ENCODE results near the gene DLGAP1.

DNA sequence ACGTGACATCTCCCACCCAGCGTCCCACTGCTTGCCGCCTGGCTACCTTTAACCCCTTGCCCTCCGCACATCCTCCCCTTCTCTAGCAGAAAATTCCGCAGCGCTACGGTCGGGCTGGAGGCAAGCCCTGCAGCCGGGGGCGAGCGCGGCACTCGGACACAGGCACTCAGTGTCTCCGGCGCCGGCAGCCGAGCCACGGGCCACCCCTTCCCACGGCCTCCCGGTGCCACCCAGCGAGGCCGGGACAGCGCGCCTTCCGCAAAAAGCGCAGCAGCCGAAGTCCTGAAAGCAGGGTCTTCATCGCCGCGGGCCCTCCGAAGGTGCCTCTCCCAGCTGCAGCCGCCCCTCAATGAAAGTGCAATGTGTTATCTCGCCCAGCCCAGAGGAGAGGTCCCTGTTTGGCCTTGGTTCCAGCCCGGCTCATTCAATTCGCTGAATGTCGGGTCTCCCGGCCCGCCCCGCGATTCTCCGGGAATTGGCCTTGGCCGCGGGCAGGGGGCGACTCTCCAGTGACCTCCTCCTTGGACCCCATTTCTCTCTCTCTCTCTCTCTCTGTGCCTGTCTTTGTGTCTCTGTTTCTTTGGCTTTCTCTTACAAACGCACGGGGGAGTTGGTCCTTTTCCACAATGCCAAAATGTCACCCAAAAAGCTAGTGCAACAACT lies 1.1 kb downstream of the DLGAP1 start:
- TF ChIP-seq, protein P1, sequence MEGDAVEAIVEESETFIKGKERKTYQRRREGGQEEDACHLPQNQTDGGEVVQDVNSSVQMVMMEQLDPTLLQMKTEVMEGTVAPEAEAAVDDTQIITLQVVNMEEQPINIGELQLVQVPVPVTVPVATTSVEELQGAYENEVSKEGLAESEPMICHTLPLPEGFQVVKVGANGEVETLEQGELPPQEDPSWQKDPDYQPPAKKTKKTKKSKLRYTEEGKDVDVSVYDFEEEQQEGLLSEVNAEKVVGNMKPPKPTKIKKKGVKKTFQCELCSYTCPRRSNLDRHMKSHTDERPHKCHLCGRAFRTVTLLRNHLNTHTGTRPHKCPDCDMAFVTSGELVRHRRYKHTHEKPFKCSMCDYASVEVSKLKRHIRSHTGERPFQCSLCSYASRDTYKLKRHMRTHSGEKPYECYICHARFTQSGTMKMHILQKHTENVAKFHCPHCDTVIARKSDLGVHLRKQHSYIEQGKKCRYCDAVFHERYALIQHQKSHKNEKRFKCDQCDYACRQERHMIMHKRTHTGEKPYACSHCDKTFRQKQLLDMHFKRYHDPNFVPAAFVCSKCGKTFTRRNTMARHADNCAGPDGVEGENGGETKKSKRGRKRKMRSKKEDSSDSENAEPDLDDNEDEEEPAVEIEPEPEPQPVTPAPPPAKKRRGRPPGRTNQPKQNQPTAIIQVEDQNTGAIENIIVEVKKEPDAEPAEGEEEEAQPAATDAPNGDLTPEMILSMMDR (IDR thresholded peaks at IDR 0.05): no peak
- TF ChIP-seq POLR2AphosphoS5 (IDR thresholded peaks at IDR 0.05): no peak
- TF ChIP-seq POLR2A (IDR thresholded peaks at IDR 0.05): no peak

Measured in breast epithelium (tissue), 3 donors.